Amygdala (tissue), 56 donors: ENCODE results near the gene CTSV.
"Not testable (repeated sequence)": the region's sequence is repeated elsewhere in the genome, so short reads cannot be mapped to it uniquely, and the experiment has no call there.

Experiments used
- DNase-seq, 56 donors: peaks; one replicate each; lab custom pipeline; 2025; lab: John Stamatoyannopoulos, UW

The CTSV gene

GRCh38 chr9:97038611-97039513 lies at the start of gene CTSV:
TSS of gene CTSV (minus strand) at chr9:97039142. CDS start at chr9:97038043, 1,099 bp downstream.
- DNase-seq: peak in 53 of 56 donors; percentile 10 to 87 (median 59)

GRCh38 chr9:97087668-97088215 lies 48.8 kb upstream of the CTSV start:
- DNase-seq: not testable (repeated sequence)

GRCh38 chr9:97084562-97084991 lies 45.6 kb upstream of the CTSV start:
- not testable (repeated sequence) for DNase-seq

GRCh38 chr9:97078362-97078761 lies 39.4 kb upstream of the CTSV start:
- no peak for DNase-seq

GRCh38 chr9:97077452-97078295 lies 38.7 kb upstream of the CTSV start:
- DNase-seq: no peak

- DNase-seq: not testable (repeated sequence)
Measured at GRCh38 chr9:97076731-97077451, 37.9 kb upstream of the CTSV start.

- DNase-seq: no peak
Measured at GRCh38 chr9:97076238-97076637, 37.3 kb upstream of the CTSV start.

- DNase-seq: no peak
Measured at GRCh38 chr9:97075289-97075985, 36.5 kb upstream of the CTSV start.

GRCh38 chr9:97073506-97073905 lies 34.6 kb upstream of the CTSV start:
- DNase-seq: no peak

GRCh38 chr9:97072285-97072776 lies 33.4 kb upstream of the CTSV start:
- no peak for DNase-seq

- not testable (repeated sequence) for DNase-seq
Measured at GRCh38 chr9:97070325-97070724, 31.4 kb upstream of the CTSV start.

GRCh38 chr9:97067490-97067889 lies 28.5 kb upstream of the CTSV start:
- no peak for DNase-seq

GRCh38 chr9:97064176-97064575 lies 25.2 kb upstream of the CTSV start:
- no peak for DNase-seq

- no peak for DNase-seq
Measured at GRCh38 chr9:97060796-97061195, 21.9 kb upstream of the CTSV start.

GRCh38 chr9:97059626-97060025 lies 20.7 kb upstream of the CTSV start:
- DNase-seq: no peak

GRCh38 chr9:97057651-97058050 lies 18.7 kb upstream of the CTSV start:
- DNase-seq: no peak

- DNase-seq: not testable (repeated sequence)
Measured at GRCh38 chr9:97055891-97056290, 16.9 kb upstream of the CTSV start.

GRCh38 chr9:97053717-97054116 lies 14.8 kb upstream of the CTSV start:
- DNase-seq: no peak

- DNase-seq: no peak
Measured at GRCh38 chr9:97052735-97053134, 13.8 kb upstream of the CTSV start.
